Neural cell (in vitro differentiated cells): ENCODE data around the gene PORCN. TPM values are rescaled to one million over a fixed set of nuclear protein-coding genes. Genes with fewer than 3 reads are reported as not detected.

Experiments used
- H2AFZ ChIP-seq: fragments of 200-600, 300-800 bp; sonication (generic), shearing (Covaris generic); 2 replicates; pipeline ENCODE4 v1.6.0; 2014; ENCODE audit warnings: low read depth, mild to moderate bottlenecking, antibody characterized with exemption, low read length, moderate library complexity
- H3F3A ChIP-seq: fragments of 200-600 bp; shearing (Covaris generic); 2 replicates; pipeline ENCODE4 v1.6.1; 2016; ENCODE audit warnings: mild to moderate bottlenecking, moderate library complexity, mixed read lengths, antibody characterized with exemption, low read length; ENCODE audit not compliant: insufficient read depth, poor library complexity, severe bottlenecking
- H3K27ac ChIP-seq: fragments of 200-600, 300-800 bp; sonication (generic), shearing (Covaris generic); 2 replicates; pipeline ENCODE4 v1.5.1; 2014; ENCODE audit warnings: mild to moderate bottlenecking, low read length, moderate library complexity
- H3K27me3 ChIP-seq: fragments of 300-800, 200-600 bp; sonication (generic), shearing (Covaris generic); 2 replicates; pipeline ENCODE4 v1.6.0; 2014; ENCODE audit warnings: mild to moderate bottlenecking, low read depth, low read length, moderate library complexity; ENCODE audit not compliant: insufficient read depth
- H3K36me3 ChIP-seq: fragments of 300-800, 200-600 bp; sonication (generic), shearing (Covaris generic); 2 replicates; pipeline ENCODE4 v1.5.1; 2014; ENCODE audit warnings: mild to moderate bottlenecking, antibody characterized with exemption, low read length, moderate library complexity; ENCODE audit not compliant: insufficient read depth
- H3K4me2 ChIP-seq: fragments of 300-800, 200-600 bp; sonication (generic), shearing (Covaris generic); 2 replicates; pipeline ENCODE4 v1.6.0; 2014; ENCODE audit warnings: mild to moderate bottlenecking, low read length
- H3K4me3 ChIP-seq: fragments of 300-800, 200-600 bp; sonication (generic), shearing (Covaris generic); 2 replicates; pipeline ENCODE4 v1.5.1; 2014; ENCODE audit warnings: mild to moderate bottlenecking, low read length, moderate library complexity
- H3K79me2 ChIP-seq: fragments of 200-600 bp; shearing (Covaris generic); replicated peaks from 2 replicates; pipeline ENCODE4 v1.6.0; 2014; ENCODE audit warnings: mild to moderate bottlenecking, low read length, moderate library complexity; ENCODE audit not compliant: insufficient read depth
- H3K9ac ChIP-seq: fragments of 300-800, 200-600 bp; sonication (generic), shearing (Covaris generic); 2 replicates; pipeline ENCODE4 v1.6.1; 2016; ENCODE audit warnings: mild to moderate bottlenecking, low read length, mixed read lengths
- H3K9me2 ChIP-seq: fragments of 200-600 bp; shearing (Covaris generic); 2 replicates; pipeline ENCODE4 v1.6.1; 2016; ENCODE audit warnings: mild to moderate bottlenecking, low read length, mixed read lengths; ENCODE audit not compliant: insufficient read depth
- H3K9me3 ChIP-seq: fragments of 200-600, 300-800 bp; sonication (generic), shearing (Covaris generic); 2 replicates; pipeline ENCODE4 v1.6.1; 2016; ENCODE audit warnings: mild to moderate bottlenecking, mixed run types, low read length, moderate library complexity, mixed read lengths
- H4K20me1 ChIP-seq: fragments of 200-600 bp; shearing (Covaris generic); 2 replicates; pipeline ENCODE4 v1.6.1; 2016; ENCODE audit warnings: mild to moderate bottlenecking, mixed run types; ENCODE audit not compliant: insufficient read depth
- EP300 ChIP-seq: fragments of 450-650 bp; conservative IDR thresholded peaks from 2 replicates; pipeline ENCODE4 v1.6.1; 2014; ENCODE audit warnings: antibody characterized with exemption, mild to moderate bottlenecking, moderate library complexity; ENCODE audit not compliant: poor library complexity, severe bottlenecking
- EZH2 ChIP-seq: fragments of 200-600, 300-800 bp; shearing (Covaris generic), sonication (generic); IDR thresholded peaks from 2 replicates; pipeline ENCODE4 v1.6.1; 2014; ENCODE audit warnings: antibody characterized with exemption, low read length, borderline replicate concordance, mild to moderate bottlenecking; ENCODE audit not compliant: insufficient read depth, poor library complexity, severe bottlenecking
- MXI1 ChIP-seq: fragments of 450-650 bp; conservative IDR thresholded peaks from 2 replicates; pipeline ENCODE4 v1.6.1; 2014; ENCODE audit warnings: antibody characterized with exemption, mild to moderate bottlenecking; ENCODE audit not compliant: poor library complexity, severe bottlenecking
- POLR2AphosphoS5 ChIP-seq: IDR thresholded peaks from 2 replicates; pipeline ENCODE4 v1.6.1; 2012
- RAD21 ChIP-seq: fragments of 450-650 bp; conservative IDR thresholded peaks from 2 replicates; pipeline ENCODE4 v1.6.1; 2014; ENCODE audit warnings: antibody characterized with exemption, mild to moderate bottlenecking, moderate library complexity
- REST ChIP-seq: IDR thresholded peaks from 2 replicates; pipeline ENCODE4 v1.6.1; 2012; ENCODE audit warnings: borderline replicate concordance
- SMC3 ChIP-seq: fragments of 450-650 bp; conservative IDR thresholded peaks from 2 replicates; pipeline ENCODE4 v1.6.1; 2014; ENCODE audit warnings: antibody characterized with exemption, mild to moderate bottlenecking, moderate library complexity; ENCODE audit not compliant: poor library complexity
- TAF1 ChIP-seq: IDR thresholded peaks from 2 replicates; pipeline ENCODE4 v1.6.1; 2012; ENCODE audit warnings: low read depth
- polyA plus RNA-seq: library from polyadenylated mRNA; depleted of rRNA; stranded (reverse); fragments of >200 nt; gene quantifications from 2 replicates; pipeline ENCODE4 v1.2.3, GENCODE V29; 2014
- TF ChIP-seq, protein P1 (sequence below): fragments of 450-650 bp; IDR thresholded peaks from 2 replicates; pipeline ENCODE4 v1.5.1; 2014; ENCODE audit warnings: antibody characterized with exemption, mild to moderate bottlenecking, moderate library complexity; ENCODE audit not compliant: poor library complexity, severe bottlenecking

The PORCN gene
- polyA plus RNA-seq, 1 donor from 2014 or later: 29.8 TPM

DNA sequence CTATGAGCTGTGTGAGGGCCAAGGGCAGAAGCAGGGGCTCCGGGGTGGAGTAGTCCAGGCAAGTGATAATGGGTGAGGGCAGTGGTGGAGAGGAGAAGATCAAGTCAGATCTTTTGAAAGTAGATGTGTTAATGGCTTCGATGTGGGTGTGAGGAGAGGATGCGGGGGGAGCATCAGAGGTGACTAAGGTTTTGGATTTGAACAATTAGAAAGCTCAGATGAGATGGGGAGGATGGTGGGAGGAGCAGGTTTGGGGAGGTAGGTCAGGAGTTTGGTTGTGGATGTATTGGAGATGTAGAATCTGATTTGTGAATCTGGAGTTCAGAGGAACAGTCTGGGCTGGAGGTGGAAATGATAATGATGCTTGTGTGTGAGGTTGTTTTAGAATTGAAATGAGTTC is 28.2 kb upstream of the PORCN start:
- no peaks in the 10 kb centered on the region for H3F3A ChIP-seq
- no peaks in the 10 kb centered on the region for H3K9me3 ChIP-seq
- no peak overlapping the region for H2AFZ ChIP-seq
- H3K4me3 ChIP-seq: no peak overlapping the region
- H4K20me1 ChIP-seq: no peaks in the 10 kb centered on the region
- H3K9ac ChIP-seq: no peak overlapping the region
- no peaks in the 10 kb centered on the region for H3K9me2 ChIP-seq
- H3K79me2 ChIP-seq: peaks cover 11% of the 10 kb centered on the region
- TF ChIP-seq REST (no peak), RAD21 (no peak), SMC3 (no peak), TAF1 (no peak), POLR2AphosphoS5 (no peak), MXI1 (no peak), EP300 (no peak), EZH2 (no peak)
- TF ChIP-seq, protein P1, sequence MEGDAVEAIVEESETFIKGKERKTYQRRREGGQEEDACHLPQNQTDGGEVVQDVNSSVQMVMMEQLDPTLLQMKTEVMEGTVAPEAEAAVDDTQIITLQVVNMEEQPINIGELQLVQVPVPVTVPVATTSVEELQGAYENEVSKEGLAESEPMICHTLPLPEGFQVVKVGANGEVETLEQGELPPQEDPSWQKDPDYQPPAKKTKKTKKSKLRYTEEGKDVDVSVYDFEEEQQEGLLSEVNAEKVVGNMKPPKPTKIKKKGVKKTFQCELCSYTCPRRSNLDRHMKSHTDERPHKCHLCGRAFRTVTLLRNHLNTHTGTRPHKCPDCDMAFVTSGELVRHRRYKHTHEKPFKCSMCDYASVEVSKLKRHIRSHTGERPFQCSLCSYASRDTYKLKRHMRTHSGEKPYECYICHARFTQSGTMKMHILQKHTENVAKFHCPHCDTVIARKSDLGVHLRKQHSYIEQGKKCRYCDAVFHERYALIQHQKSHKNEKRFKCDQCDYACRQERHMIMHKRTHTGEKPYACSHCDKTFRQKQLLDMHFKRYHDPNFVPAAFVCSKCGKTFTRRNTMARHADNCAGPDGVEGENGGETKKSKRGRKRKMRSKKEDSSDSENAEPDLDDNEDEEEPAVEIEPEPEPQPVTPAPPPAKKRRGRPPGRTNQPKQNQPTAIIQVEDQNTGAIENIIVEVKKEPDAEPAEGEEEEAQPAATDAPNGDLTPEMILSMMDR: no peak
- no peak overlapping the region for H3K27ac ChIP-seq
- no peaks in the 10 kb centered on the region for H3K36me3 ChIP-seq
- H3K27me3 ChIP-seq: no peaks in the 10 kb centered on the region
- H3K4me2 ChIP-seq: no peak overlapping the region

DNA sequence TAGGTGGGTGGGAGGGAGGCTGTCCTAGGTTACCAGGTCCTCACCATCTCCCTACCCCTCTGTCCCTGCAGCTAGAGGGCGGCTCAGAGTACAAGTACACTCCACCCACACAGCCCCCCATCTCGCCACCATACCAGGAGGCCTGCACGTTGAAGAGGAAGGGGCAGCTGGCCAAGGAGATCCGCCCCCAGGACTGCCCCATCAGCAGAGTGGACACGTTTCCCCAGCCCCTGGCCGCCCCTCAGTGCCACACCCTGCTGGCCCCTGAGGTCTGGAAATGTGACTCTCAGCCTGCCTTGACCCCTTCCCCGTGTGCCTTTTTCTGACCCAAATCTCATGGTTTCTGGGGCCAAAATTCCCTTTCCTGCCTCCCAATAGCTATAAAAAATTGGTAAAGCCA is 26.3 kb upstream of the PORCN start:
- Histone ChIP-seq H3K9ac (no peak overlapping the region), H3K4me2 (no peak overlapping the region), H4K20me1 (no peaks in the 10 kb centered on the region), H3K36me3 (no peaks in the 10 kb centered on the region), H3K9me2 (no peaks in the 10 kb centered on the region), H3K4me3 (no peak overlapping the region), H3K79me2 (no peaks in the 10 kb centered on the region), H2AFZ (no peak overlapping the region), H3F3A (no peaks in the 10 kb centered on the region), H3K27me3 (no peaks in the 10 kb centered on the region), H3K9me3 (no peaks in the 10 kb centered on the region), H3K27ac (no peak overlapping the region)
- no peak for TF ChIP-seq REST
- TF ChIP-seq, protein P1: no peak
